HG03060 (cell line): Measurements from ENCODE around the gene PRKN.

ENCODE experiments used
- ATAC-seq: cut with Tn5 transposase; IDR thresholded peaks from one replicate; pipeline ENCODE4 v1.9.1; 2021; ENCODE audit warnings: low read depth, moderate number of reproducible peaks; ENCODE audit not compliant: unreplicated experiment

Gene PRKN

GRCh38 chr6:161618831-161619454 lies 1108.6 kb downstream of the PRKN start:
- no peak for ATAC-seq

- no peak for ATAC-seq
Observed at GRCh38 chr6:161613711-161614110, 1113.9 kb downstream of the PRKN start.

GRCh38 chr6:161608771-161609170 lies 1118.8 kb downstream of the PRKN start:
- ATAC-seq, result no peak

- ATAC-seq, result no peak
Observed at GRCh38 chr6:161607696-161608297, 1119.8 kb downstream of the PRKN start.

GRCh38 chr6:161602359-161602758 lies 1125.2 kb downstream of the PRKN start:
- ATAC-seq, result no peak

- no peak for ATAC-seq
Observed at GRCh38 chr6:161598896-161599295, 1128.7 kb downstream of the PRKN start.

- ATAC-seq, result no peak
Observed at GRCh38 chr6:161596807-161597520, 1130.6 kb downstream of the PRKN start.

GRCh38 chr6:161594412-161594811 lies 1133.2 kb downstream of the PRKN start:
- ATAC-seq, result no peak

- no peak for ATAC-seq
Observed at GRCh38 chr6:161590961-161591627, 1136.5 kb downstream of the PRKN start.

- no peak for ATAC-seq
Observed at GRCh38 chr6:161586887-161587286, 1140.7 kb downstream of the PRKN start.

GRCh38 chr6:161584621-161585340 lies 1142.8 kb downstream of the PRKN start:
- ATAC-seq, result no peak

GRCh38 chr6:161584051-161584450 lies 1143.5 kb downstream of the PRKN start:
- no peak for ATAC-seq

GRCh38 chr6:161583584-161583983 lies 1144.0 kb downstream of the PRKN start:
- no peak for ATAC-seq

GRCh38 chr6:161578478-161578877 lies 1149.1 kb downstream of the PRKN start:
- no peak for ATAC-seq

GRCh38 chr6:161575523-161576254 lies 1151.9 kb downstream of the PRKN start:
- no peak for ATAC-seq

- no peak for ATAC-seq
Observed at GRCh38 chr6:161568885-161569456, 1158.6 kb downstream of the PRKN start.

GRCh38 chr6:161564952-161565351 lies 1162.6 kb downstream of the PRKN start:
- no peak for ATAC-seq

GRCh38 chr6:161561908-161562307 lies 1165.7 kb downstream of the PRKN start:
- ATAC-seq, result no peak

GRCh38 chr6:161557333-161558107 lies 1170.0 kb downstream of the PRKN start:
- ATAC-seq, result no peak
